Fibroblast of skin of right biceps (primary cell): ENCODE data around the gene IL17D.
"Not testable (repeated sequence)": the region's sequence is repeated elsewhere in the genome, so short reads cannot be mapped to it uniquely, and the experiment has no call there.

Experiments used
- DNase-seq: peaks from one replicate; pipeline ENCODE4 v3.0.0-alpha.2; 2013

IL17D gene

GRCh38 chr13:20721058-20721453, 17.6 kb downstream of the IL17D start:
- DNase-seq: no peak

GRCh38 chr13:20721454-20722357, 18.2 kb downstream of the IL17D start:
- DNase-seq: peak; percentile 71

- DNase-seq: no peak
Measured at GRCh38 chr13:20727856-20728255, 24.4 kb downstream of the IL17D start.

- DNase-seq: no peak
Measured at GRCh38 chr13:20728579-20729311, 25.2 kb downstream of the IL17D start.

GRCh38 chr13:20729633-20730585, 26.4 kb downstream of the IL17D start:
- no peak for DNase-seq

GRCh38 chr13:20738616-20739015, 35.1 kb downstream of the IL17D start:
- DNase-seq: no peak

GRCh38 chr13:20740021-20740420, 36.5 kb downstream of the IL17D start:
- no peak for DNase-seq

GRCh38 chr13:20743830-20744404, 40.4 kb downstream of the IL17D start:
- not testable (repeated sequence) for DNase-seq

- no peak for DNase-seq
Measured at GRCh38 chr13:20749377-20749776, 45.9 kb downstream of the IL17D start.

GRCh38 chr13:20754009-20754408, 50.5 kb downstream of the IL17D start:
- no peak for DNase-seq

- DNase-seq: no peak
Measured at GRCh38 chr13:20760872-20761271, 57.4 kb downstream of the IL17D start.

GRCh38 chr13:20767309-20767943, 63.9 kb downstream of the IL17D start:
- no peak for DNase-seq

- no peak for DNase-seq
Measured at GRCh38 chr13:20769091-20769490, 65.6 kb downstream of the IL17D start.

GRCh38 chr13:20769834-20770233, 66.3 kb downstream of the IL17D start:
- DNase-seq: no peak
